MCF 10A (cell line): Measurements from ENCODE around the gene EHHADH. TPM values are rescaled to one million over a fixed set of nuclear protein-coding genes. Genes with fewer than 3 reads are reported as not detected.
A peak's percentile ranks its signal among the peaks of the same experiment; 100 is the strongest.

Experiments used
- BruUV-seq: library from RNA; stranded (reverse); fragments of 400-500 nt; replicated peaks from 2 replicates; lab custom pipeline; 2021; lab: Mats Ljungman, UMichigan
- CTCF ChIA-PET: fragments of 300-600 bp; sonication (Branson Sonifier 250); formaldehyde crosslinking; extraction: SDS; loops from one replicate; lab custom pipeline; 2021; ENCODE audit warnings: antibody characterized with exemption, inconsistent platforms; lab: Yijun Ruan, JAX
- POLR2A ChIA-PET: fragments of 300-600, 350-650 bp; sonication (Branson Sonifier 250); formaldehyde crosslinking; extraction: SDS; loops from one replicate; lab custom pipeline; 2020; ENCODE audit warnings: antibody characterized with exemption, inconsistent platforms; lab: Yijun Ruan, JAX
- DNase-seq: peaks from one replicate; pipeline ENCODE4 v3.0.0-alpha.2; 2018; ENCODE audit not compliant: unreplicated experiment
- H3K27ac Mint-ChIP-seq: one replicate; pipeline ENCODE4 v1.8.0; 2022; ENCODE audit warnings: mild to moderate bottlenecking, low read depth, mixed read lengths; ENCODE audit not compliant: unreplicated experiment
- H3K27me3 Mint-ChIP-seq: one replicate; pipeline ENCODE4 v1.8.0; 2022; ENCODE audit warnings: mixed read lengths; ENCODE audit not compliant: insufficient read depth, unreplicated experiment
- H3K36me3 Mint-ChIP-seq: one replicate; pipeline ENCODE4 v1.8.0; 2022; ENCODE audit warnings: mild to moderate bottlenecking, moderate library complexity, mixed read lengths; ENCODE audit not compliant: insufficient read depth, unreplicated experiment
- H3K4me1 Mint-ChIP-seq: one replicate; pipeline ENCODE4 v1.8.0; 2022; ENCODE audit warnings: mixed read lengths; ENCODE audit not compliant: insufficient read depth, unreplicated experiment
- H3K4me3 Mint-ChIP-seq: one replicate; pipeline ENCODE4 v1.8.0; 2022; ENCODE audit warnings: mild to moderate bottlenecking, moderate library complexity, mixed read lengths; ENCODE audit not compliant: unreplicated experiment
- H3K9me3 Mint-ChIP-seq: one replicate; pipeline ENCODE4 v1.8.0; 2022; ENCODE audit warnings: mixed read lengths; ENCODE audit not compliant: unreplicated experiment
- CTCF ChIP-seq: fragments of 200-600 bp; IDR thresholded peaks from one replicate; pipeline ENCODE4 v1.8.0; 2022; ENCODE audit warnings: antibody characterized with exemption, mild to moderate bottlenecking; ENCODE audit not compliant: unreplicated experiment
- intact Hi-C: fragments of 100-400 bp; cut with micrococcal nuclease; formaldehyde crosslinking; loops from 2 replicates; pipeline ENCODE4 v1.14.1; 2022
- total RNA-seq: library from RNA; stranded (reverse); gene quantifications from 2 replicates; pipeline ENCODE4 v1.2.3, GENCODE V29; 2022

The EHHADH gene
- total RNA-seq, 1 experiment from 2014 or later = 3.2 TPM

- no peaks in the 10 kb centered on the region for H3K36me3 Mint-ChIP-seq
- CTCF ChIA-PET = interaction anchor here (1.3 kb wide), 1 partner anchor 14 kb away, joined by 3 read pairs; no protein-coding TSS in a partner anchor
- no peaks in the 10 kb centered on the region for H3K27me3 Mint-ChIP-seq
- intact Hi-C loops = no loop called here
- peaks cover 8% of the 10 kb centered on the region for H3K4me1 Mint-ChIP-seq
- TF ChIP-seq CTCF = no peak
- no peak overlapping the region for H3K27ac Mint-ChIP-seq
- H3K9me3 Mint-ChIP-seq = no peaks in the 10 kb centered on the region
- POLR2A ChIA-PET = interaction anchor here (0.9 kb wide), 1 partner anchor 13 kb away, joined by 3 read pairs; no protein-coding TSS in a partner anchor
- no TSS peak for BruUV-seq
- H3K4me3 Mint-ChIP-seq = no peak overlapping the region
- no peak for DNase-seq
These were observed 28.3 kb downstream of the EHHADH start for GRCh38 chr3:185225523-185225922.

- no peak for DNase-seq
- Mint-ChIP-seq H3K27me3 (no peaks in the 10 kb centered on the region), H3K27ac (no peak overlapping the region), H3K9me3 (no peaks in the 10 kb centered on the region), H3K4me1 (peaks cover 8% of the 10 kb centered on the region), H3K4me3 (no peak overlapping the region), H3K36me3 (no peaks in the 10 kb centered on the region)
- BruUV-seq = no TSS peak
- POLR2A ChIA-PET = interaction anchor here (0.5 to 0.9 kb wide), 2 partner anchors 14 to 1822 kb away, joined by 3 read pairs; no protein-coding TSS in a partner anchor
- TF ChIP-seq CTCF = no peak
- intact Hi-C loops = no loop called here
- CTCF ChIA-PET = interaction anchor here (1.3 kb wide), 1 partner anchor 15 kb away, joined by 3 read pairs; no protein-coding TSS in a partner anchor
These were observed 28.8 kb downstream of the EHHADH start for GRCh38 chr3:185225080-185225479.

- Mint-ChIP-seq H3K4me1 (peaks cover 8% of the 10 kb centered on the region), H3K36me3 (no peaks in the 10 kb centered on the region), H3K27me3 (no peaks in the 10 kb centered on the region), H3K4me3 (no peak overlapping the region), H3K9me3 (no peaks in the 10 kb centered on the region), H3K27ac (no peak overlapping the region)
- no TSS peak for BruUV-seq
- intact Hi-C loops = no loop called here
- CTCF ChIA-PET = interaction anchor here (1.5 kb wide), 1 partner anchor 87 kb away, joined by 6 read pairs; no protein-coding TSS in a partner anchor
- POLR2A ChIA-PET = no interaction called here
- no peak for DNase-seq
- no peak for TF ChIP-seq CTCF
These were observed 32.6 kb downstream of the EHHADH start for GRCh38 chr3:185221203-185221602.

GRCh38 chr3:185216607-185216958, 37.3 kb downstream of the EHHADH start:
- H3K36me3 Mint-ChIP-seq = no peaks in the 10 kb centered on the region
- intact Hi-C loops = loop anchor here (1.0 to 10.0 kb wide), 3 partner anchors 39 to 341 kb away; no protein-coding TSS in a partner anchor
- peak overlapping the region; percentile 31 for H3K27ac Mint-ChIP-seq
- no peak for DNase-seq
- H3K9me3 Mint-ChIP-seq = no peaks in the 10 kb centered on the region
- no TSS peak for BruUV-seq
- H3K4me1 Mint-ChIP-seq = no peaks in the 10 kb centered on the region
- ChIA-PET CTCF (interaction anchor here (0.6 to 2.1 kb wide), 11 partner anchors 8 to 345 kb away, joined by 3 to 5 read pairs (median 4); no protein-coding TSS in a partner anchor), POLR2A (interaction anchor here (0.6 kb wide), 1 partner anchor 23 kb away, joined by 5 read pairs; no protein-coding TSS in a partner anchor)
- H3K27me3 Mint-ChIP-seq = no peaks in the 10 kb centered on the region
- no peak for TF ChIP-seq CTCF
- no peak overlapping the region for H3K4me3 Mint-ChIP-seq
